VCaP (cell line): ENCODE data around the gene ACTN2.
A peak's percentile ranks its signal among the peaks of the same experiment; 100 is the strongest.

Experiments used
- H3K27ac ChIP-seq: fragments of 450-650 bp; 2 replicates; pipeline ENCODE4 v1.5.1; 2017
- TF ChIP-seq, protein P1 (sequence below): fragments of 450-650 bp; conservative IDR thresholded peaks from 2 replicates; pipeline ENCODE4 v1.5.1; 2017; ENCODE audit warnings: mild to moderate bottlenecking, moderate library complexity

ACTN2 gene

DNA sequence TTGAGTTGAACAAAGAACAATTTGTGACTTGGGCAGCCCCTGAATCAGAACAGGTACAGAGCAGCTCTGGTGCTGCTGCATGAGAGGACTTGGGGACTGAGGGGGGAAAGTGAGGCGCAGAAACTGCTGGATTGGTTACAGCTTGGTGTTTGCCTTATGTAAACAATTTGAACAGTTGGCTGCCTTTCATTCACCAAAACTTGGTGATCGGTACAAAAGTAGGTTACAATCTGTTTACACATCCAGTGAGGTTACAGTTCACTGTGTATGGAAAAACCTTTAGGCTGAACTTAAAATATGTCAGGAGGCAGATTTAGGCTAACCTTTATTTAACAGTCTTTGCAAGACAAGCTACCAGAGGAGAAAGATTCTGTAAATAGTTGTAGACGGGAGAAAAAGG, 80.2 kb downstream of the ACTN2 start:
- H3K27ac ChIP-seq = no peak overlapping the region
- TF ChIP-seq, protein P1, sequence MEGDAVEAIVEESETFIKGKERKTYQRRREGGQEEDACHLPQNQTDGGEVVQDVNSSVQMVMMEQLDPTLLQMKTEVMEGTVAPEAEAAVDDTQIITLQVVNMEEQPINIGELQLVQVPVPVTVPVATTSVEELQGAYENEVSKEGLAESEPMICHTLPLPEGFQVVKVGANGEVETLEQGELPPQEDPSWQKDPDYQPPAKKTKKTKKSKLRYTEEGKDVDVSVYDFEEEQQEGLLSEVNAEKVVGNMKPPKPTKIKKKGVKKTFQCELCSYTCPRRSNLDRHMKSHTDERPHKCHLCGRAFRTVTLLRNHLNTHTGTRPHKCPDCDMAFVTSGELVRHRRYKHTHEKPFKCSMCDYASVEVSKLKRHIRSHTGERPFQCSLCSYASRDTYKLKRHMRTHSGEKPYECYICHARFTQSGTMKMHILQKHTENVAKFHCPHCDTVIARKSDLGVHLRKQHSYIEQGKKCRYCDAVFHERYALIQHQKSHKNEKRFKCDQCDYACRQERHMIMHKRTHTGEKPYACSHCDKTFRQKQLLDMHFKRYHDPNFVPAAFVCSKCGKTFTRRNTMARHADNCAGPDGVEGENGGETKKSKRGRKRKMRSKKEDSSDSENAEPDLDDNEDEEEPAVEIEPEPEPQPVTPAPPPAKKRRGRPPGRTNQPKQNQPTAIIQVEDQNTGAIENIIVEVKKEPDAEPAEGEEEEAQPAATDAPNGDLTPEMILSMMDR = no peak

DNA sequence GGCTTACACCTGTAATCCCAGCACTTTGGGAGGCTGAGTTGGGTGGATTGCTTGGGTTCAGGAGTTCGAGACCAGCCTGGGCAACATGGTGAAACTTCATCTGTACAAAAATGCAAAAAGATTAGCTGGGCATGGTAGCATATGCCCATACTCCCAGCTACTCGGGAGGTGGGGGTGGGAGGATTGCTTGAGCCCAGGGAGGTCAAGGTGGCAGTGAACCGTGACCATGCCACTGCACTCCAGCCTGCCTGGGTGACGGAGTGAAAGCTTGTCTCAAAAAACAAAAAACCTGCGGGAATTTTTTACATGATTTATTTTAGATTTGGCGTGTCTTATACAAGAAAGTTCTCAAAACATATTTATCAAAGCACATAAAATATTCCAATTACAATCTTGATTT, 81.0 kb downstream of the ACTN2 start:
- H3K27ac ChIP-seq = no peak overlapping the region
- TF ChIP-seq, protein P1 = no peak

DNA sequence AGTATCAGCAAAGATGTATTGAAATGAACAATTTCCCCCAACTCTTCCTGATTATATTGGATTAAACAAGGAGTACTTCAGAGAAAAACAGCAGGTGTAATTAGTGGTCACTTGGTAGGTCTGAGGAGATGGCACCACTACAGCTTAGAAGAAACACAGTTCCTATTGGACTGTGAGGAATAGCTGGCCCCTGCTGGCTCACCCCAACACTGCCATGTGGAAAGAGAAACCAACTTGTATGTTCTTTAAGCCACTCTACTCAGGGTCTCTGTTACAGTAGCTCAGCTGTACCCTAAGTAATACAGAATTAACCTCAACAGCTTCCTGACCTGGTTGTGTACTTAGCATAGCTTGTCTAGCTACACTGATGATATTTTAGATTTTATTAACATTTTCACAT, 82.3 kb downstream of the ACTN2 start:
- TF ChIP-seq, protein P1 = no peak
- H3K27ac ChIP-seq = no peak overlapping the region

DNA sequence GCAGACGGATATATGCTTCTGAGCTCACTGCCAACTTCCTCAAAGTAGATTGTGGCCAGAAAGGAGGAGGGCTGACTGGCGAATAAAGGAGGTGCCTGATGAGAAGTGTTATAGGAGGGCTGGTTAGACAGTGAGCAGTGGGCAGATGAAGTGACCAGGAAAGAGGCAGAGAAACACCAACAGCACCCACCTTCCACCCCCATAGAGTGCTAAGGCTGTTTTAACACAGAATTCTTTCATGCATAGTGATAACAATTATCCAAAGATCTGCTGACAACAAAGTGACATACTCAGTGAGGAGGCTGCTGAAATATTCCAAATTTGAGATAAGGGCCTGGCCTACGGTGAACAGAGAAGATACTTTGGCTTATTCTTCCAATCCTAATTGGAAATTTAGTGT, 87.6 kb downstream of the ACTN2 start:
- TF ChIP-seq, protein P1 = no peak

DNA sequence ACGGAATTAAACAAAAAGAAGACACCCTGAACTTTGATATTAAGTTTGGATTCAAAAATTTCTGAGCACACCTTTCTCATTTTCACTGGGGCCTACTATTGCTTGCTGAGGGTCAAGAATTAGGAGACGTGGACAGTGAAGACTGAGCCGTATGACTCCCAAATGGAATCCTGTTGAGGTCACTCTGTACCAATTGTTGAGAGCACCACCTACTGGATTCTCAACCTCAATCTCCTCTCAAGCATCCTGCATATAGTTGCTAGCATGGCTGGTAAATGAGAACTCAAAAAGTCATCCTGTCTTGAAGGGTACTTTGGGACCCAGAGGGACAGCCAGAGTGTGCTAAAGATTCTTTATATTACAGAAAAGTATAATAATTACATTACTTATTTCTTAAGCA, 88.6 kb downstream of the ACTN2 start:
- H3K27ac ChIP-seq = no peak overlapping the region
- TF ChIP-seq, protein P1 = peak; percentile 40; the same call in 1 of the 2 replicates

More for the DNA sequence above, 87.6 kb downstream of the ACTN2 start:
- no peak overlapping the region for H3K27ac ChIP-seq

DNA sequence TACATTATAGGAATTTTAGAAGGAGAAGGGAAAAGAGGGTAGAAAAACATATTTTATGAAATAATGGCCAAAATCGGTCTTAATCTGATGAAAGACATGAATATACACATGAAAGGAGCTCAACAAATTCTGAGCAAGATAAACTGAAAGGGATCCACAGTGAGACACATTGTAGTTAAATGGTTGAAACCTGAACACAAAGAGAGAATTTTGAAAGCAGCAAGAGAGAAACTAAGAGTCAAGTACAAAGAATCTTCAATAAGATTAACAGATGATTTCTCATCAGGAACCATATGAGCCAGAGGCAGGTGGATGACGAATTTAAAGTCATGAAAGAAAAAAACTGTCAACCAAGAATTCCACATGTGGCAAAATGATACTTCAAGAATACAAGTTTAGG, 93.0 kb downstream of the ACTN2 start:
- TF ChIP-seq, protein P1 = no peak
- H3K27ac ChIP-seq = no peak overlapping the region

DNA sequence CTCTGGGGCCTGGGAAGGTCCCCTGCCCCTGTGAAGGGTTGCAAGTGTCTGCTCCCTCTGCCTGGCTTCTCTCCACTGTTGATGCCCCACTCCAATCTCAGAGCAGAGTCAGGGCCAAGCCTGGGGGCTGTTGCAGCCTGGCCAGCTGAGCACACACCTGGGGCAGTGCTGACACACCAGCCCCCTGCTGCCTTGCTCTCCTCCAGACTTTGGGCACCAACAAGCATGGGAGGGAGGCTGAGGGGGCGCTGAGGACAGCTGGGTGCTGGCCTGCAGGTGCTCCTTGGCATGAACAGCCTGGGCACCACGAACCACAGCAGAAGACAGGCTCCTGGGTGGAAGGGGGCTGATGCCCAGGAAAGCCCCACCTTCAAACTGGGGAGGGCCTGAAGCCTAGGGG, 99.2 kb downstream of the ACTN2 start:
- TF ChIP-seq, protein P1 = no peak
- H3K27ac ChIP-seq = no peak overlapping the region

DNA sequence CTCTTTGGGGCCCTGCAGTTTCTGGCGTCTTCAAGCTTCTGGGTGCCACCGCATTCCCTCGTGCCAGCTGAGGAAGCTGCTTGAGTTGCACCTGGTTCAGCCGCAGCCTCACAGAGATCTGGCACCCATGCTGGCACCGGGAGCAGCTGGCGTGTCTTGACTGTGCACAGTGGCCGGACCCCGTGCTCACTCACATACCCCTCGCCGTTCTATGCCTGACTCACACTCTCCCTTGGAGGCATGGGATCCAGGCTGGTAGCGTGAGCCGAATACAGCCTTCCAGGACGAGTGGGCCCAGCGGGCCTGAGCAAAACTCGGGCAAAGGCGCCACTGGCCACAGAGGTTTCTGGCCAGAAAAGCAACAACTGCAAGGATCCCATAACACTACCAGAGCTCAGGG, 100.2 kb downstream of the ACTN2 start:
- no peak overlapping the region for H3K27ac ChIP-seq
- TF ChIP-seq, protein P1 = no peak
